PC-9 (cell line): ENCODE measurements around the gene PKP2. TPM values are rescaled to one million over a fixed set of nuclear protein-coding genes. Genes with fewer than 3 reads are reported as not detected.

Experiments
- BruUV-seq: library from RNA; stranded (reverse); fragments of 400-500 nt; replicated peaks from 2 replicates; lab custom pipeline; 2021; lab: Mats Ljungman, UMichigan
- CTCF ChIA-PET: fragments of 300-600 bp; sonication (Branson Sonifier 250); formaldehyde crosslinking; loops from one replicate; lab custom pipeline; 2022; ENCODE audit warnings: antibody characterized with exemption; lab: Charles Lee
- POLR2A ChIA-PET: fragments of 300-600 bp; sonication (Branson Sonifier 250); formaldehyde crosslinking; loops from one replicate; lab custom pipeline; 2022; ENCODE audit warnings: antibody characterized with exemption; ENCODE audit not compliant: unreplicated experiment; lab: Charles Lee
- DNase-seq, 2 experiments: peaks; one replicate each; pipeline versions ENCODE4 v3.0.0 to v3.0.0-alpha.2; 2015 to 2022; ENCODE audit warnings: mixed read lengths in 1 of 2
- H2AFZ ChIP-seq: fragments of 200-600 bp; sonication (generic); 2 replicates; pipeline ENCODE4 v1.8.1; 2017; ENCODE audit warnings: antibody characterized with exemption
- H3F3A ChIP-seq: fragments of 200-600 bp; sonication (generic); 2 replicates; pipeline ENCODE4 v1.8.1; 2017; ENCODE audit warnings: antibody characterized with exemption, mild to moderate bottlenecking, low read depth; ENCODE audit not compliant: insufficient read depth
- H3K27ac ChIP-seq: fragments of 200-600 bp; sonication (generic); 2 replicates; pipeline ENCODE4 v1.6.1; 2016; ENCODE audit warnings: mixed run types
- H3K27me3 ChIP-seq: fragments of 200-600 bp; sonication (generic); 2 replicates; pipeline ENCODE4 v1.6.1; 2016; ENCODE audit warnings: low read depth, mixed run types; ENCODE audit not compliant: insufficient read depth
- H3K36me3 ChIP-seq: fragments of 200-600 bp; sonication (generic); 2 replicates; pipeline ENCODE4 v1.6.1; 2016; ENCODE audit warnings: low read depth, mixed run types
- H3K4me1 ChIP-seq: fragments of 200-600 bp; sonication (generic); replicated peaks from 2 replicates; pipeline ENCODE4 v1.6.1; 2016; ENCODE audit warnings: mixed run types; ENCODE audit not compliant: insufficient read depth
- H3K4me2 ChIP-seq: fragments of 200-600 bp; sonication (generic); 2 replicates; pipeline ENCODE4 v1.6.1; 2017; ENCODE audit warnings: mixed run types
- H3K4me3 ChIP-seq: fragments of 200-600 bp; sonication (generic); 2 replicates; pipeline ENCODE4 v1.6.1; 2016; ENCODE audit warnings: mixed run types
- H3K79me2 ChIP-seq: fragments of 200-600 bp; sonication (generic); 2 replicates; pipeline ENCODE4 v1.6.1; 2017; ENCODE audit warnings: low read depth, mixed run types
- H3K9me2 ChIP-seq: fragments of 200-600 bp; sonication (generic); 2 replicates; pipeline ENCODE4 v1.8.1; 2017; ENCODE audit warnings: mild to moderate bottlenecking; ENCODE audit not compliant: insufficient read depth
- H3K9me3 ChIP-seq: fragments of 200-600 bp; sonication (generic); 2 replicates; pipeline ENCODE4 v1.8.1; 2016; ENCODE audit warnings: low read depth; ENCODE audit not compliant: insufficient read depth
- H4K20me1 ChIP-seq: fragments of 200-600 bp; sonication (generic); 2 replicates; pipeline ENCODE4 v1.8.1; 2017; ENCODE audit not compliant: insufficient read depth
- CTCF ChIP-seq: fragments of 200-600 bp; sonication (generic); conservative IDR thresholded peaks from 2 replicates; pipeline ENCODE4 v1.6.1; 2017; ENCODE audit warnings: mixed run types, antibody characterized with exemption, mild to moderate bottlenecking, moderate library complexity
- EZH2 ChIP-seq: fragments of 200-600 bp; sonication (generic); IDR thresholded peaks from 2 replicates; pipeline ENCODE4 v1.8.0; 2017; ENCODE audit warnings: antibody characterized with exemption, low read depth
- intact Hi-C: fragments of 100-400 bp; cut with micrococcal nuclease; formaldehyde crosslinking; loops from one replicate; pipeline ENCODE4 v1.10.0; 2022; ENCODE audit not compliant: unreplicated experiment
- total RNA-seq: library from RNA; stranded (reverse); gene quantifications from 2 replicates; pipeline ENCODE4 v1.2.3, GENCODE V29; 2021

PKP2 gene
- total RNA-seq, 1 experiment from 2014 or later, result 88.1 TPM

DNA sequence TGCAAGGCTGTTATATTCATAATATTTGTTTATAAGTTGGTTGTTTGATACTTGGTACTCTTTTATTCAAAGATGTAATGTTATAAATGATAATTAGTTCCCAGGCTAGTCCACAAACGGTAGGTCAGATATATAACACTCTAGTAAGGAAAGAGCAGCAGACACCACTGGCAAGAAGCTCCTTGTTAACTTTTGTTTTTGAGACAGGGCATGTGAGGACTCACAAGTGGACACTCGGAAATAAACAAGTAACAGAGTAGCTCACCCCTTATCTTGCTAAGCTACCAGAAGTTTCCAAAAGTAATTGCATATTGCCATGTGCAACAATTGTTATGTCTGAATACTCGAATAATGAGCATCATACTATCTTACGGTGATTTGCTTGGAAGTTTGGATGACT lies 102.3 kb downstream of the PKP2 start:
- intact Hi-C loops, result no loop called here
- Histone ChIP-seq H3K27ac (no peak overlapping the region), H3K4me1 (no peaks in the 10 kb centered on the region), H3K27me3 (no peaks in the 10 kb centered on the region), H3K9me2 (no peaks in the 10 kb centered on the region), H3K36me3 (peaks cover 24% of the 10 kb centered on the region), H3F3A (peaks cover 4% of the 10 kb centered on the region; the same call in 1 of the 2 replicates), H4K20me1 (no peaks in the 10 kb centered on the region), H3K4me3 (no peak overlapping the region), H3K79me2 (no peaks in the 10 kb centered on the region), H3K9me3 (no peaks in the 10 kb centered on the region), H2AFZ (no peak overlapping the region), H3K4me2 (no peak overlapping the region)
- CTCF ChIA-PET, result no interaction called here
- no peak for DNase-seq
- BruUV-seq, result no TSS peak
- TF ChIP-seq EZH2 (no peak), CTCF (no peak)
- POLR2A ChIA-PET, result no interaction called here

DNA sequence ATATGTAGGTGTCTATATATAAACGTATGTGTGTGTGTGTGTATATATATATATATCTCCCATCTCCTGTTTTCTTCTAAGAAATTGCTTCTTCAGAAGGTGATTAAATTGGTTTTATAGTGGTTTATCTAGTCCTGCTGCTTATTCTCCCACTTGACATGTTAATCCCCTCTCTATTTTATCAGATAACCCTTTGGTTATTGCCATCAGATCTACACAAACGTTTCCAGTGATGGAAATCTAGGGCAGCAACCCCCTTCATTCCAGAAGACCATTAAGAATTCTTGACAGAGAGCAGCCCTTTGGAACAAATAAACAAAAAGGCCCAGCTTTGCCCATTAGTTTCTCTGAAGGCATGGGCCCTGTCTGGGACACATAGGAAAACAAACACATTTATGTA lies 106.7 kb downstream of the PKP2 start:
- Histone ChIP-seq H3K9me2 (no peaks in the 10 kb centered on the region), H3F3A (peaks cover 4% of the 10 kb centered on the region; the same call in 1 of the 2 replicates), H2AFZ (no peak overlapping the region), H3K36me3 (peaks cover 19% of the 10 kb centered on the region; the same call in 1 of the 2 replicates), H3K79me2 (no peaks in the 10 kb centered on the region), H3K27me3 (no peaks in the 10 kb centered on the region), H3K4me1 (no peaks in the 10 kb centered on the region), H3K4me3 (no peak overlapping the region), H3K9me3 (no peaks in the 10 kb centered on the region), H3K27ac (no peak overlapping the region), H4K20me1 (no peaks in the 10 kb centered on the region), H3K4me2 (no peak overlapping the region)
- ChIA-PET POLR2A (no interaction called here), CTCF (no interaction called here)
- intact Hi-C loops, result no loop called here
- no TSS peak for BruUV-seq
- DNase-seq, result no peak
- TF ChIP-seq EZH2 (no peak), CTCF (no peak)

- no TSS peak for BruUV-seq
- ChIA-PET CTCF (no interaction called here), POLR2A (no interaction called here)
- no peak for DNase-seq
- H4K20me1 ChIP-seq, result no peaks in the 10 kb centered on the region
- no peak overlapping the region for H3K4me3 ChIP-seq
- H3K9me2 ChIP-seq, result no peaks in the 10 kb centered on the region
- no peaks in the 10 kb centered on the region for H3K9me3 ChIP-seq
- no peak overlapping the region for H3K4me2 ChIP-seq
- H3K4me1 ChIP-seq, result no peaks in the 10 kb centered on the region
- no peaks in the 10 kb centered on the region for H3K79me2 ChIP-seq
- peaks cover 19% of the 10 kb centered on the region; the same call in 1 of the 2 replicates for H3K36me3 ChIP-seq
- TF ChIP-seq CTCF (no peak), EZH2 (no peak)
- H3F3A ChIP-seq, result peaks cover 4% of the 10 kb centered on the region; the same call in 1 of the 2 replicates
- no peaks in the 10 kb centered on the region for H3K27me3 ChIP-seq
- intact Hi-C loops, result no loop called here
- no peak overlapping the region for H3K27ac ChIP-seq
- no peak overlapping the region for H2AFZ ChIP-seq
These were observed 107.1 kb downstream of the PKP2 start for GRCh38 chr12:32789446-32789845.
